ENCODE results near the gene SLC13A3.

The SLC13A3 gene

GRCh38 chr20:46651091-46651962 lies at the start of gene SLC13A3:
Gene SLC13A3, minus strand, starts transcription at chr20:46651459. Its CDS starts 38 bp downstream, at chr20:46651421.
- no peak for DNase-seq

- no peak for DNase-seq
Measured at GRCh38 chr20:46701057-46701456, 49.8 kb upstream of the SLC13A3 start.

GRCh38 chr20:46700481-46700880 lies 49.2 kb upstream of the SLC13A3 start:
- DNase-seq = no peak

GRCh38 chr20:46699651-46700359 lies 48.5 kb upstream of the SLC13A3 start:
- peak; percentile 3 for DNase-seq

- DNase-seq = no peak
Measured at GRCh38 chr20:46698788-46699187, 47.5 kb upstream of the SLC13A3 start.

- DNase-seq = no peak
Measured at GRCh38 chr20:46696791-46697279, 45.6 kb upstream of the SLC13A3 start.

GRCh38 chr20:46695892-46696291 lies 44.6 kb upstream of the SLC13A3 start:
- peak; percentile 7 for DNase-seq

GRCh38 chr20:46694484-46694883 lies 43.2 kb upstream of the SLC13A3 start:
- no peak for DNase-seq

GRCh38 chr20:46691196-46691595 lies 39.9 kb upstream of the SLC13A3 start:
- DNase-seq = no peak

- no peak for DNase-seq
Measured at GRCh38 chr20:46690219-46691106, 39.2 kb upstream of the SLC13A3 start.

GRCh38 chr20:46689754-46690085 lies 38.5 kb upstream of the SLC13A3 start:
- no peak for DNase-seq

- DNase-seq = peak; percentile 85
Measured at GRCh38 chr20:46689082-46689753, 38.0 kb upstream of the SLC13A3 start, which contains the start of gene TP53RK. Gene TP53RK, minus strand, starts transcription at chr20:46689444. Its CDS starts 30 bp downstream, at chr20:46689414.

- DNase-seq = peak; percentile 37
Measured at GRCh38 chr20:46688151-46689081, 37.2 kb upstream of the SLC13A3 start.

GRCh38 chr20:46683939-46684750 lies 32.9 kb upstream of the SLC13A3 start:
- DNase-seq = no peak

GRCh38 chr20:46683668-46683938 lies 32.3 kb upstream of the SLC13A3 start:
- no peak for DNase-seq

GRCh38 chr20:46683011-46683667 lies 31.9 kb upstream of the SLC13A3 start:
- no peak for DNase-seq

GRCh38 chr20:46682063-46682821 lies 31.0 kb upstream of the SLC13A3 start:
- DNase-seq = no peak

- peak; percentile 65 for DNase-seq
Measured at GRCh38 chr20:46681032-46681854, 30.0 kb upstream of the SLC13A3 start.
